Mammary epithelial cell (primary cell): ENCODE measurements around the gene ASXL2.
A peak's percentile ranks its signal among the peaks of the same experiment; 100 is the strongest.

Experiments
- CTCF ChIP-seq, 2 donors: IDR thresholded peaks in 1 of 2; conservative IDR thresholded peaks in 1 of 2; 2 replicates each; pipeline ENCODE4 v1.5.1; 2011 to 2012; ENCODE audit warnings: inconsistent platforms in 2 of 2, low read length in 2 of 2, mild to moderate bottlenecking in 2 of 2, control low read depth in 1 of 2, low read depth in 1 of 2; ENCODE audit not compliant: insufficient read depth in 1 of 2; ENCODE audit errors: extremely low read depth in 1 of 2
- EZH2 ChIP-seq: IDR thresholded peaks from 2 replicates; pipeline ENCODE4 v1.6.1; 2012; ENCODE audit warnings: low read length, inconsistent platforms, borderline replicate concordance

GRCh38 chr2:25714740-25715139 lies 163.5 kb downstream of the ASXL2 start:
- TF ChIP-seq CTCF (conservative IDR thresholded peaks at IDR 0.05 in 1 of 2, IDR thresholded peaks at IDR 0.05 in 1 of 2; ENCODE audit: extremely low read depth in 1 of 2, insufficient read depth in 1 of 2, low read depth in 1 of 2, low read length in 2 of 2) (peak in 1 of 2 donors; percentile 5), EZH2 (no peak)
